Stimulated activated CD4-positive, alpha-beta T cell treated with anti-CD3 and anti-CD28 coated beads, Interleukin-2, amount 100 ng/mL, for 48 hours (primary cell): Measurements from ENCODE around the gene ELOVL2.
"Not testable (repeated sequence)": the region's sequence is repeated elsewhere in the genome, so short reads cannot be mapped to it uniquely, and the experiment has no call there.

Source experiments
- DNase-seq, 2 donors: peaks; one replicate each; pipeline ENCODE4 v3.0.0-alpha.2; 2020

Gene ELOVL2

GRCh38 chr6:11043961-11044711 is at the start of gene ELOVL2:
ELOVL2 (minus strand) TSS chr6:11044305; CDS start chr6:11044230, 75 bp downstream.
- DNase-seq, result peak; percentile 27 to 37

GRCh38 chr6:11093376-11093625 is 49.2 kb upstream of the ELOVL2 start:
- no peak for DNase-seq

- peak in 1 of 2 donors; percentile 24 for DNase-seq
Measured at GRCh38 chr6:11092668-11093375, 48.7 kb upstream of the ELOVL2 start.

- DNase-seq, result not testable (repeated sequence)
Measured at GRCh38 chr6:11091141-11091540, 47.0 kb upstream of the ELOVL2 start.

GRCh38 chr6:11089695-11090094 is 45.6 kb upstream of the ELOVL2 start:
- DNase-seq, result no peak

GRCh38 chr6:11087141-11087812 is 43.2 kb upstream of the ELOVL2 start:
- DNase-seq, result not testable (repeated sequence)

GRCh38 chr6:11085758-11086435 is 41.8 kb upstream of the ELOVL2 start:
- DNase-seq, result no peak

GRCh38 chr6:11083956-11084355 is 39.9 kb upstream of the ELOVL2 start:
- DNase-seq, result no peak

- DNase-seq, result no peak
Measured at GRCh38 chr6:11083491-11083890, 39.4 kb upstream of the ELOVL2 start.

GRCh38 chr6:11080296-11080695 is 36.2 kb upstream of the ELOVL2 start:
- DNase-seq, result no peak

GRCh38 chr6:11078266-11078665 is 34.2 kb upstream of the ELOVL2 start:
- no peak for DNase-seq

GRCh38 chr6:11076540-11076939 is 32.4 kb upstream of the ELOVL2 start:
- no peak for DNase-seq

- no peak for DNase-seq
Measured at GRCh38 chr6:11072101-11072500, 28.0 kb upstream of the ELOVL2 start.

GRCh38 chr6:11069760-11070159 is 25.7 kb upstream of the ELOVL2 start:
- no peak for DNase-seq

GRCh38 chr6:11067348-11067747 is 23.2 kb upstream of the ELOVL2 start:
- no peak for DNase-seq

- no peak for DNase-seq
Measured at GRCh38 chr6:11066505-11067347, 22.6 kb upstream of the ELOVL2 start.

GRCh38 chr6:11065436-11066202 is 21.5 kb upstream of the ELOVL2 start:
- no peak for DNase-seq

- no peak for DNase-seq
Measured at GRCh38 chr6:11064836-11065235, 20.7 kb upstream of the ELOVL2 start.

GRCh38 chr6:11062715-11063114 is 18.6 kb upstream of the ELOVL2 start:
- DNase-seq, result no peak

GRCh38 chr6:11062083-11062482 is 18.0 kb upstream of the ELOVL2 start:
- no peak for DNase-seq

GRCh38 chr6:11058406-11058805 is 14.3 kb upstream of the ELOVL2 start:
- no peak for DNase-seq

GRCh38 chr6:11056871-11057270 is 12.8 kb upstream of the ELOVL2 start:
- DNase-seq, result no peak
